Stimulated activated CD4-positive, alpha-beta T cell treated with anti-CD3 and anti-CD28 coated beads, Interleukin-12 subunit alpha, Interleukin-12 subunit beta, amount 100 ng/mL, for 24 hours (primary cell): Measurements from ENCODE around the gene TIGD4.

Experiments used
- DNase-seq, 2 experiments: peaks; one replicate each; pipeline ENCODE4 v3.0.0-alpha.2; 2020; ENCODE audit warnings: low read depth in 2 of 2

The TIGD4 gene

GRCh38 chr4:152719801-152720556 lies 59.6 kb downstream of the TIGD4 start:
- DNase-seq, result no peak
